Endodermal cell (in vitro differentiated cells): ENCODE results near the gene KCND1. TPM values are rescaled to one million over a fixed set of nuclear protein-coding genes. Genes with fewer than 3 reads are reported as not detected.

Experiments
- DNase-seq: peaks from one replicate; pipeline ENCODE4 v3.0.0-alpha.2; 2017
- H3K27ac ChIP-seq: 2 replicates; pipeline ENCODE4 v1.5.1; 2013; ENCODE audit warnings: mild to moderate bottlenecking, low read depth, low read length, moderate library complexity
- H3K27me3 ChIP-seq: 2 replicates; pipeline ENCODE4 v1.6.1; 2013; ENCODE audit warnings: mild to moderate bottlenecking, low read length, moderate library complexity; ENCODE audit not compliant: insufficient read depth, control insufficient read depth, poor library complexity, severe bottlenecking
- H3K36me3 ChIP-seq: 2 replicates; pipeline ENCODE4 v1.7.0; 2013; ENCODE audit warnings: mild to moderate bottlenecking, low read length, moderate library complexity; ENCODE audit not compliant: control insufficient read depth, insufficient read depth
- H3K4me1 ChIP-seq: one replicate; pipeline ENCODE4 v1.7.0; 2013; ENCODE audit warnings: low read length; ENCODE audit not compliant: control insufficient read depth, insufficient read depth
- H3K4me3 ChIP-seq: 2 replicates; pipeline ENCODE4 v1.5.1; 2013; ENCODE audit warnings: mild to moderate bottlenecking, low read length, moderate library complexity
- H3K9ac ChIP-seq: 2 replicates; pipeline ENCODE4 v1.6.1; 2013; ENCODE audit warnings: mild to moderate bottlenecking, low read length, moderate library complexity; ENCODE audit not compliant: poor library complexity, severe bottlenecking; ENCODE audit errors: extremely low read depth
- H3K9me3 ChIP-seq: 2 replicates; pipeline ENCODE4 v1.6.1; 2013; ENCODE audit warnings: mild to moderate bottlenecking, low read length, moderate library complexity; ENCODE audit not compliant: control insufficient read depth
- H3K27ac Mint-ChIP-seq: 2 replicates; pipeline ENCODE4 v1.8.0; 2020; ENCODE audit warnings: mixed read lengths
- H3K27me3 Mint-ChIP-seq: 2 replicates; pipeline ENCODE4 v1.8.0; 2021; ENCODE audit warnings: mild to moderate bottlenecking, mixed read lengths; ENCODE audit not compliant: insufficient read depth
- H3K36me3 Mint-ChIP-seq: 2 replicates; pipeline ENCODE4 v1.8.0; 2020; ENCODE audit warnings: low read depth, mixed read lengths
- H3K4me1 Mint-ChIP-seq: 2 replicates; pipeline ENCODE4 v1.8.0; 2020; ENCODE audit warnings: mixed read lengths
- H3K4me3 Mint-ChIP-seq: 2 replicates; pipeline ENCODE4 v1.8.0; 2020; ENCODE audit warnings: mild to moderate bottlenecking, moderate library complexity, mixed read lengths
- H3K9me3 Mint-ChIP-seq: 2 replicates; pipeline ENCODE4 v1.8.0; 2020; ENCODE audit warnings: mild to moderate bottlenecking, mixed read lengths
- whole genome bisulfite sequencing, 2 experiments: methylation state at CpG; one replicate each; pipeline versions ENCODE4 v1.1.5 to v1.1.7; 2013; ENCODE audit warnings: missing lambda C conversion rate in 2 of 2, mixed read lengths in 1 of 2; ENCODE audit not compliant: insufficient coverage in 1 of 2, insufficient read length in 1 of 2; 5-methylcytosine and 5-hydroxymethylcytosine counted together
- total RNA-seq, 2 donors: library from RNA; stranded (reverse); fragmentation: NEBNext Ultra II Directional in 1 of 2; extraction: Animal tissue kit (Norgen Biotek cat#: 25700) in 1 of 2; gene quantifications; 2 replicates in 1 of 2; 3 replicates in 1 of 2; pipeline ENCODE4 v1.2.1, GENCODE V29; 2021
- TF ChIP-seq, protein P1 (sequence below): fragments of 200-600 bp; sonication (generic); conservative IDR thresholded peaks from 2 replicates; pipeline ENCODE4 v1.5.0; 2021; ENCODE audit warnings: antibody characterized with exemption, mild to moderate bottlenecking

KCND1 gene
- total RNA-seq, 2 donors from 2014 or later: 3.6 to 7.0 TPM

DNA sequence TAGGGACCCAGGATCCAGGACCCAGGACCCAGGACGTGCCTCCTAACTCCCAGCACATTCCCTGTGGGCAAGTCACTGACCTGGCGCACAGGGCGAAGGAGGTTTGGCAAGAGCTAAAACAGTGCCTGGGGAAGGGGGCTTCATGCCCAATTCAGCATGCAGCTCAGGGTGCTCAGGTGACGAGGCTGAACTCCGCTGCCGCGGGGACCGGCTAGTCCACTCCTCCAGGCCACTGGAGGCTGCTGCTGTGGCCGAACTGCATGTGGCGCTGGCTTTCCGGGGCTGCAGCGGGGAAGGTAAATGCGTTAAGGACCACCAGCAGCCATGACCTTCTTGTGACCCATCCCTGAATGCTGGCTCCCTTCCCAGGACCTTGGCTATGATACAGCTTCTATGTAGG is 47.9 kb downstream of the KCND1 start:
- Mint-ChIP-seq H3K27me3 (no peaks in the 10 kb centered on the region), H3K9me3 (peaks cover 62% of the 10 kb centered on the region), H3K4me3 (no peak overlapping the region), H3K36me3 (peaks cover 34% of the 10 kb centered on the region), H3K4me1 (peaks cover 40% of the 10 kb centered on the region), H3K27ac (peak overlapping the region; percentile 8)
- H3K4me1 ChIP-seq: no peaks in the 10 kb centered on the region
- 98 to 100% methylated on average over 1 to 13 of the region's 13 CpGs for WGBS, 2 experiments
- no peak for DNase-seq
- H3K27me3 ChIP-seq: no peaks in the 10 kb centered on the region
- H3K36me3 ChIP-seq: peaks cover 14% of the 10 kb centered on the region
- H3K9ac ChIP-seq: no peak overlapping the region
- TF ChIP-seq, protein P1, sequence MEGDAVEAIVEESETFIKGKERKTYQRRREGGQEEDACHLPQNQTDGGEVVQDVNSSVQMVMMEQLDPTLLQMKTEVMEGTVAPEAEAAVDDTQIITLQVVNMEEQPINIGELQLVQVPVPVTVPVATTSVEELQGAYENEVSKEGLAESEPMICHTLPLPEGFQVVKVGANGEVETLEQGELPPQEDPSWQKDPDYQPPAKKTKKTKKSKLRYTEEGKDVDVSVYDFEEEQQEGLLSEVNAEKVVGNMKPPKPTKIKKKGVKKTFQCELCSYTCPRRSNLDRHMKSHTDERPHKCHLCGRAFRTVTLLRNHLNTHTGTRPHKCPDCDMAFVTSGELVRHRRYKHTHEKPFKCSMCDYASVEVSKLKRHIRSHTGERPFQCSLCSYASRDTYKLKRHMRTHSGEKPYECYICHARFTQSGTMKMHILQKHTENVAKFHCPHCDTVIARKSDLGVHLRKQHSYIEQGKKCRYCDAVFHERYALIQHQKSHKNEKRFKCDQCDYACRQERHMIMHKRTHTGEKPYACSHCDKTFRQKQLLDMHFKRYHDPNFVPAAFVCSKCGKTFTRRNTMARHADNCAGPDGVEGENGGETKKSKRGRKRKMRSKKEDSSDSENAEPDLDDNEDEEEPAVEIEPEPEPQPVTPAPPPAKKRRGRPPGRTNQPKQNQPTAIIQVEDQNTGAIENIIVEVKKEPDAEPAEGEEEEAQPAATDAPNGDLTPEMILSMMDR: no peak
- no peak overlapping the region for H3K4me3 ChIP-seq
- H3K27ac ChIP-seq: no peak overlapping the region
- H3K9me3 ChIP-seq: no peaks in the 10 kb centered on the region

DNA sequence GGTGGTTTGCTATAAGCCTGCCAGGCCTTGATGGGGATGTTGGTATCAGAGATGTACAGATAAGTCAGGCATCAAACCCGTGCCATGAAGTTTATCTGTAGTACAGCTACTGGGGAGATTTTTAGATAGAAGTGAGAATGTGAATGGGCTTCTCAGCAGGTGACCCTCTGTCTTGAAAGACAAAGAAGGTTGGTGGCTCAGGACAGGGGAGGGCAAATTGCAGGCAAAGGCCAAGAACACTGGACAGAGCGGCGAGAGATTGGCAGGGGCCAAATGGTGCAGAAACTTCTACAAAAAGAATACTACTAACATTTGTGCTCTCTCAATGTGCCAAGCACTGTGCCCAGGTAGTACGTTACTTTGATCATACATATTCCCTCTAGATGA is 50.9 kb downstream of the KCND1 start:
- H3K9me3 ChIP-seq: no peaks in the 10 kb centered on the region
- peak overlapping the region; percentile 90 for H3K4me3 Mint-ChIP-seq
- peaks cover 20% of the 10 kb centered on the region for H3K4me1 Mint-ChIP-seq
- peaks cover 43% of the 10 kb centered on the region for H3K36me3 Mint-ChIP-seq
- WGBS, 2 experiments: 58 to 80% methylated on average over 2 of the region's 4 CpGs
- H3K9ac ChIP-seq: no peak overlapping the region
- TF ChIP-seq, protein P1: no peak
- peaks cover 54% of the 10 kb centered on the region for H3K9me3 Mint-ChIP-seq
- H3K27me3 ChIP-seq: no peaks in the 10 kb centered on the region
- no peaks in the 10 kb centered on the region for H3K4me1 ChIP-seq
- peak overlapping the region; percentile 98 for H3K27ac Mint-ChIP-seq
- H3K27me3 Mint-ChIP-seq: no peaks in the 10 kb centered on the region
- H3K27ac ChIP-seq: no peak overlapping the region
- H3K4me3 ChIP-seq: no peak overlapping the region
- DNase-seq: peak; percentile 65
- peaks cover 17% of the 10 kb centered on the region for H3K36me3 ChIP-seq

DNA sequence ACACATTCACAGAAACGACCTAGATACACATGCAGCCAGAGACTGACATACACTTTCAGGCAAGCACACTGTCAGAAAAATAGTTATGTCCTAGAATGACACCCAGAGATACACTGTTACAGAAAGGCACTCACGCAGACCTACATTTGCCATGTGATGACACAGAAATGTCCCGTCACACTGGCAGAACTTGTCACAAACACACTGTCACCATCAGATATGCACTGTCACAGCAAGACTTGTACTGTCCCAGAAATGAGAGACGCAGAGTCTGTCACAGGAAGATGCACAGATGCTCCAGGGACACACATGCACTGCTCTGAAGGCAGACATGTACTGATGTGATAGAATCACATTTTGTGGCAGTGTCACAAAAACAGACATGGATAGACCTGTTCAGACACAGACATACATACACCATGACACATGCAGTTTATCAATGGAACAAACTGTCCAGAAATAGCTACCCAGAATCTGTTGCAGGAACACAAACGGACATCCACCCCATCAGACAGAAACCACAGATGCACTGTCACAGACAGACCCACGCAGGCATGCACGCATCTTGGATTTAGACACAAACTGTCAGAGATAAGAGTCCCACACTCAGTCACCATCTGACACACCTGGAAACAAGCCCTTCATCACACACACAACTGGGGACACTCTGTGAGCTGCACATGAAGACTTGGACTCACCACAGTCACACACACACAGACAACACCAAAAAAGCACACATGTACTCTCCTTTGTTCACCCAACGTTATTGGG is 51.5 kb downstream of the KCND1 start:
- Mint-ChIP-seq H3K27ac (peak overlapping the region; percentile 98), H3K36me3 (peaks cover 43% of the 10 kb centered on the region), H3K27me3 (no peaks in the 10 kb centered on the region), H3K4me3 (peak overlapping the region; percentile 90), H3K9me3 (peaks cover 52% of the 10 kb centered on the region), H3K4me1 (peaks cover 16% of the 10 kb centered on the region)
- TF ChIP-seq, protein P1: no peak
- H3K4me1 ChIP-seq: no peaks in the 10 kb centered on the region
- peak; percentile 36 for DNase-seq
- no peak overlapping the region for H3K27ac ChIP-seq
- WGBS, 2 experiments: 57% methylated on average over 8 of the region's 8 CpGs; no CpG with 5 or more reads in 1 of the 2 experiments
- H3K4me3 ChIP-seq: peak overlapping the region; percentile 88
- peak overlapping the region; percentile 83 for H3K9ac ChIP-seq
- peaks cover 18% of the 10 kb centered on the region for H3K36me3 ChIP-seq
- H3K27me3 ChIP-seq: no peaks in the 10 kb centered on the region
- H3K9me3 ChIP-seq: no peaks in the 10 kb centered on the region
